ENCODE measurements around the gene IFIT1B.
A peak's percentile ranks its signal among the peaks of the same experiment; 100 is the strongest.
"Not testable (repeated sequence)": the region's sequence is repeated elsewhere in the genome, so short reads cannot be mapped to it uniquely, and the experiment has no call there.

Gene IFIT1B

GRCh38 chr10:89348975-89349374 lies 28.9 kb upstream of the IFIT1B start:
- no peak for DNase-seq

GRCh38 chr10:89350631-89351315 lies 27.1 kb upstream of the IFIT1B start:
- DNase-seq: not testable (repeated sequence)

GRCh38 chr10:89351412-89351779 lies 26.5 kb upstream of the IFIT1B start:
- DNase-seq: no peak

GRCh38 chr10:89351780-89352597 lies 25.9 kb upstream of the IFIT1B start:
- no peak for DNase-seq

- no peak for DNase-seq
Measured at GRCh38 chr10:89352802-89353201, 25.1 kb upstream of the IFIT1B start.

- no peak for DNase-seq
Measured at GRCh38 chr10:89355394-89355931, 22.4 kb upstream of the IFIT1B start.

GRCh38 chr10:89357096-89357495 lies 20.8 kb upstream of the IFIT1B start:
- DNase-seq: no peak

GRCh38 chr10:89357975-89358374 lies 19.9 kb upstream of the IFIT1B start:
- DNase-seq: no peak

GRCh38 chr10:89360157-89360556 lies 17.7 kb upstream of the IFIT1B start:
- DNase-seq: no peak

GRCh38 chr10:89362929-89363328 lies 14.9 kb upstream of the IFIT1B start:
- DNase-seq: no peak

GRCh38 chr10:89363729-89364442 lies 14.0 kb upstream of the IFIT1B start:
- DNase-seq: no peak

- DNase-seq: no peak
Measured at GRCh38 chr10:89364531-89364930, 13.3 kb upstream of the IFIT1B start.

- no peak for DNase-seq
Measured at GRCh38 chr10:89367529-89367928, 10.3 kb upstream of the IFIT1B start.

- no peak for DNase-seq
Measured at GRCh38 chr10:89368129-89368528, 9.7 kb upstream of the IFIT1B start.

- peak; percentile 2 for DNase-seq
Measured at GRCh38 chr10:89369156-89370105, 8.4 kb upstream of the IFIT1B start.

GRCh38 chr10:89371079-89371478 lies 6.8 kb upstream of the IFIT1B start:
- DNase-seq: no peak

- no peak for DNase-seq
Measured at GRCh38 chr10:89371987-89372386, 5.9 kb upstream of the IFIT1B start.

GRCh38 chr10:89373916-89374711 lies 3.7 kb upstream of the IFIT1B start:
- DNase-seq: no peak

GRCh38 chr10:89374713-89375141 lies 3.1 kb upstream of the IFIT1B start:
- no peak for DNase-seq

- no peak for DNase-seq
Measured at GRCh38 chr10:89379103-89379502, 1.2 kb downstream of the IFIT1B start.

GRCh38 chr10:89382757-89383156 lies 4.9 kb downstream of the IFIT1B start:
- DNase-seq: no peak

Measured in activated CD4-positive, alpha-beta T cell treated with anti-CD3 and anti-CD28 coated beads, Interleukin-2, amount 50 U/mL, for 1 hour (primary cell).